ENCODE results near the gene CLCN7.

DNA sequence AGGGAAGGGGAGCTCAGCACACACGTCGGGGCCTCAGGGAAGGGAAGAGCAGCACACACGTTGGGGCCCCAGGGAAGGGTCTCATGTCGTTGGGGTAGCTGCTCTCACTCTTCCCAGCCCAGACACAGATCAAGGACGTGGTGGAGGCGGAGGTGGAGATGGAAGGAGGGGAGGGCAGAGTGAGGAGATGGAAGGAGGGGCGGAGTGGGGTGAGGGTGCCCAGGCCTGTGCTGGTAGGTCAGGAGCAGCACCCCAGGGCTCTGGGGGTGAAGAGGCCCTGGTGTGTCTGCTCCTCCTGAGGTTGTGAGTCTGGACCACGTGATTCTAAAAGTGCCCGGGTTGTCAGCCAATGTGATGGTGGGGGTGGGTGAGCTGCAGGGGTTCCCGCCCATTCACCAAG is 14.9 kb downstream of the CLCN7 start:
- TF ChIP-seq POLR2AphosphoS5 (IDR thresholded peaks at IDR 0.05) (no peak), POLR2A (IDR thresholded peaks at IDR 0.05) (no peak)
- TF ChIP-seq, protein P1, sequence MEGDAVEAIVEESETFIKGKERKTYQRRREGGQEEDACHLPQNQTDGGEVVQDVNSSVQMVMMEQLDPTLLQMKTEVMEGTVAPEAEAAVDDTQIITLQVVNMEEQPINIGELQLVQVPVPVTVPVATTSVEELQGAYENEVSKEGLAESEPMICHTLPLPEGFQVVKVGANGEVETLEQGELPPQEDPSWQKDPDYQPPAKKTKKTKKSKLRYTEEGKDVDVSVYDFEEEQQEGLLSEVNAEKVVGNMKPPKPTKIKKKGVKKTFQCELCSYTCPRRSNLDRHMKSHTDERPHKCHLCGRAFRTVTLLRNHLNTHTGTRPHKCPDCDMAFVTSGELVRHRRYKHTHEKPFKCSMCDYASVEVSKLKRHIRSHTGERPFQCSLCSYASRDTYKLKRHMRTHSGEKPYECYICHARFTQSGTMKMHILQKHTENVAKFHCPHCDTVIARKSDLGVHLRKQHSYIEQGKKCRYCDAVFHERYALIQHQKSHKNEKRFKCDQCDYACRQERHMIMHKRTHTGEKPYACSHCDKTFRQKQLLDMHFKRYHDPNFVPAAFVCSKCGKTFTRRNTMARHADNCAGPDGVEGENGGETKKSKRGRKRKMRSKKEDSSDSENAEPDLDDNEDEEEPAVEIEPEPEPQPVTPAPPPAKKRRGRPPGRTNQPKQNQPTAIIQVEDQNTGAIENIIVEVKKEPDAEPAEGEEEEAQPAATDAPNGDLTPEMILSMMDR (IDR thresholded peaks at IDR 0.05) = no peak

Data from prostate gland (tissue), 2 donors.